Measurements from ENCODE around the gene LRRC32.

GRCh38 chr11:76657187-76658170, 13.1 kb downstream of the LRRC32 start:
- TF ChIP-seq POLR2A (IDR thresholded peaks at IDR 0.05; ENCODE audit: low read length) = no peak
- no peak for TF ChIP-seq GATA1 (IDR thresholded peaks at IDR 0.05; ENCODE audit: low read depth, low read length)

Measured in erythroblast (primary cell).